Measurements from ENCODE around the gene RIPK4. TPM values are rescaled to one million over a fixed set of nuclear protein-coding genes. Genes with fewer than 3 reads are reported as not detected.
A peak's percentile ranks its signal among the peaks of the same experiment; 100 is the strongest.
"Not testable (repeated sequence)": the region's sequence is repeated elsewhere in the genome, so short reads cannot be mapped to it uniquely, and the experiment has no call there.

Gene RIPK4
- polyA plus RNA-seq, 3 donors, result 0.05 to 0.09 TPM; not detected in 1

DNA sequence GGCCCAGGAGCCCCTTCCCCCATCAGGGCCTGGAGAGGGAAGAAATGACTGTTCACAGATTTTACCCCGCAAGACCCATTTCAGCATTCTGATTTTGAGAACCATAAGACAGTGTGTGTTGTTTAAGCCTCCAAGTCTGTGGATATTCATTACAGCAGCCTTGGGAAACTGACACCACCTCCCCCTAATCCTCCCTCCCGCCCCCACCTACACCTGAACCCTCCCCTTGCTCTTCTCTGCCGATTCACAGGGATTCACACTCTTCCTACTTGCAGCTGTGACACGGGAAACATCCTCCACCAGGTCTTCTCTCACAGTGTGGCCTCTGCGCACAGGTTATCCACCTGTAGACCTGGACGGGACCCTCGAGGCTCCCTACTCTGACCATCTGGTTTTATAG lies 50.1 kb downstream of the RIPK4 start:
- peaks cover 10% of the 10 kb centered on the region for H3K4me1 Mint-ChIP-seq

DNA sequence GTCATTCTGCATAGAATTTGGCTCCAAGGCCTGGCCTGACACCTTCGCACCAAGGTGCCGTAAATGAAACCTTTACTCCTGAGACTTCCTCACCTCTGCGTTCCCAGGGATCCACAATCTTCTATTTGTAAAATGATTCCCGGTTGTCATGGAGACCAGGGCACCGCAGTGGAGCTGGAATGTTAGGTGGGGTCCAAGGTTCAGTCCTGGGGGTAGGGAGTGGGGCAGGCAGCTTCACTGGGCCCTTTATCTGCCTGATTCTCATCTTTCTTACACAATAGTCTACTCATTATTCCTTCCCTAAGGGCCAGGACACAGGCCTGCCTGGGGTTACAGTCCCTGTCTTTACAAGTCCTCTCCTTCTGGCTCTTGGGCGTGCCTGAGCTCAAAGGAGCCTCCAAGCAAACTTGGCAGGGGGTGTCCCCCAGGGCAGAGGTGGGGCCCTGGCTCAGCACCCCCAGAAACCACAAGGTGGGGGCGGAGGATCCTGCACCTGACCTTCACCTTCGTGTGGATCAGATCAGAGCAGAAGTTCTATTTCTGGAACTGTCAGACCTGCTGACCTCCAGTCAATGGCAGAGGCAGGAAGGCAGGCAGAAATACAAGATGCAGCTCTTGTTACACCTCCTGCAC lies 51.1 kb downstream of the RIPK4 start:
- Histone ChIP-seq H3K4me3 (replicated peaks in 1 of 3; ENCODE audit: low read depth in 2 of 3, low read length in 3 of 3) (no peak overlapping the region), H3K9me3 (replicated peaks in 1 of 2; ENCODE audit: control insufficient read depth in 1 of 2, insufficient read depth in 1 of 2, low read length in 2 of 2) (peaks cover 0 to 2% of the 10 kb centered on the region in 2 donors), H3K79me2 (ENCODE audit: insufficient read depth, low read length) (no peaks in the 10 kb centered on the region), H3K36me3 (replicated peaks in 1 of 2; ENCODE audit: control insufficient read depth in 1 of 2, insufficient read depth in 2 of 2, low read length in 2 of 2) (no peaks in the 10 kb centered on the region), H2AFZ (ENCODE audit: insufficient read depth, low read depth, low read length, poor library complexity, severe bottlenecking) (no peak overlapping the region), H3K9ac (ENCODE audit: insufficient read depth, low read length, poor library complexity, severe bottlenecking) (no peak overlapping the region), H4K20me1 (ENCODE audit: insufficient read depth, low read length) (no peaks in the 10 kb centered on the region), H3K27ac (ENCODE audit: low read depth in 1 of 2, low read length in 2 of 2) (no peak overlapping the region), H3K4me2 (replicated peaks; ENCODE audit: extremely low read depth, low read length, poor library complexity, severe bottlenecking) (no peak overlapping the region), H3K4me1 (ENCODE audit: control insufficient read depth in 1 of 2, insufficient read depth in 2 of 2, low read length in 2 of 2) (peaks cover 7 to 10% of the 10 kb centered on the region in 2 donors), H3K27me3 (ENCODE audit: control insufficient read depth in 2 of 2, insufficient read depth in 2 of 2, low read length in 2 of 2) (peaks cover 12 to 61% of the 10 kb centered on the region in 2 donors)
- H3K9me3 Mint-ChIP-seq, result peaks cover 0 to 5% (median 0%) of the 10 kb centered on the region in 7 donors
- intact Hi-C loops (cut with micrococcal nuclease), result no loop called here
- peaks cover 45 to 69% (median 49%) of the 10 kb centered on the region in 3 donors for H3K27me3 Mint-ChIP-seq (ENCODE audit: low read depth in 3 of 3)
- H3K4me1 Mint-ChIP-seq, result peaks cover 8% of the 10 kb centered on the region
- peaks cover 0 to 3% of the 10 kb centered on the region in 2 donors for H3K36me3 Mint-ChIP-seq
- DNase-seq, result no peak
- TF ChIP-seq, protein P1, sequence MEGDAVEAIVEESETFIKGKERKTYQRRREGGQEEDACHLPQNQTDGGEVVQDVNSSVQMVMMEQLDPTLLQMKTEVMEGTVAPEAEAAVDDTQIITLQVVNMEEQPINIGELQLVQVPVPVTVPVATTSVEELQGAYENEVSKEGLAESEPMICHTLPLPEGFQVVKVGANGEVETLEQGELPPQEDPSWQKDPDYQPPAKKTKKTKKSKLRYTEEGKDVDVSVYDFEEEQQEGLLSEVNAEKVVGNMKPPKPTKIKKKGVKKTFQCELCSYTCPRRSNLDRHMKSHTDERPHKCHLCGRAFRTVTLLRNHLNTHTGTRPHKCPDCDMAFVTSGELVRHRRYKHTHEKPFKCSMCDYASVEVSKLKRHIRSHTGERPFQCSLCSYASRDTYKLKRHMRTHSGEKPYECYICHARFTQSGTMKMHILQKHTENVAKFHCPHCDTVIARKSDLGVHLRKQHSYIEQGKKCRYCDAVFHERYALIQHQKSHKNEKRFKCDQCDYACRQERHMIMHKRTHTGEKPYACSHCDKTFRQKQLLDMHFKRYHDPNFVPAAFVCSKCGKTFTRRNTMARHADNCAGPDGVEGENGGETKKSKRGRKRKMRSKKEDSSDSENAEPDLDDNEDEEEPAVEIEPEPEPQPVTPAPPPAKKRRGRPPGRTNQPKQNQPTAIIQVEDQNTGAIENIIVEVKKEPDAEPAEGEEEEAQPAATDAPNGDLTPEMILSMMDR (IDR thresholded peaks at IDR 0.05), result no peak
- no peak overlapping the region for H3K4me3 Mint-ChIP-seq
- H3K27ac Mint-ChIP-seq, result no peak overlapping the region
- WGBS (ENCODE audit: insufficient coverage), result 79% methylated on average over 4 of the region's 8 CpGs

More for the DNA sequence above, 50.1 kb downstream of the RIPK4 start:
- Histone ChIP-seq H3K4me2 (replicated peaks; ENCODE audit: extremely low read depth, low read length, poor library complexity, severe bottlenecking) (no peak overlapping the region), H3K27ac (ENCODE audit: low read depth in 1 of 2, low read length in 2 of 2) (no peak overlapping the region), H3K36me3 (replicated peaks in 1 of 2; ENCODE audit: control insufficient read depth in 1 of 2, insufficient read depth in 2 of 2, low read length in 2 of 2) (no peaks in the 10 kb centered on the region), H3K27me3 (ENCODE audit: control insufficient read depth in 2 of 2, insufficient read depth in 2 of 2, low read length in 2 of 2) (peaks cover 7 to 51% of the 10 kb centered on the region in 2 donors), H3K79me2 (ENCODE audit: insufficient read depth, low read length) (no peaks in the 10 kb centered on the region), H3K4me3 (replicated peaks in 1 of 3; ENCODE audit: low read depth in 2 of 3, low read length in 3 of 3) (no peak overlapping the region), H3K4me1 (ENCODE audit: control insufficient read depth in 1 of 2, insufficient read depth in 2 of 2, low read length in 2 of 2) (peaks cover 7 to 17% of the 10 kb centered on the region in 2 donors), H2AFZ (ENCODE audit: insufficient read depth, low read depth, low read length, poor library complexity, severe bottlenecking) (no peak overlapping the region), H4K20me1 (ENCODE audit: insufficient read depth, low read length) (no peaks in the 10 kb centered on the region), H3K9ac (ENCODE audit: insufficient read depth, low read length, poor library complexity, severe bottlenecking) (no peak overlapping the region), H3K9me3 (replicated peaks in 1 of 2; ENCODE audit: control insufficient read depth in 1 of 2, insufficient read depth in 1 of 2, low read length in 2 of 2) (peaks cover 6 to 11% of the 10 kb centered on the region in 2 donors)
- peaks cover 0 to 2% of the 10 kb centered on the region in 2 donors for H3K36me3 Mint-ChIP-seq
- no peak overlapping the region for H3K4me3 Mint-ChIP-seq
- peaks cover 5 to 11% (median 6%) of the 10 kb centered on the region in 7 donors for H3K9me3 Mint-ChIP-seq
- TF ChIP-seq, protein P1 (IDR thresholded peaks at IDR 0.05), result no peak
- intact Hi-C loops (cut with micrococcal nuclease), result no loop called here
- H3K27me3 Mint-ChIP-seq (ENCODE audit: low read depth in 3 of 3), result peaks cover 40 to 59% (median 47%) of the 10 kb centered on the region in 3 donors
- no peak for DNase-seq
- H3K27ac Mint-ChIP-seq, result no peak overlapping the region
- 92% methylated on average over 2 of the region's 7 CpGs for WGBS (ENCODE audit: insufficient coverage)

DNA sequence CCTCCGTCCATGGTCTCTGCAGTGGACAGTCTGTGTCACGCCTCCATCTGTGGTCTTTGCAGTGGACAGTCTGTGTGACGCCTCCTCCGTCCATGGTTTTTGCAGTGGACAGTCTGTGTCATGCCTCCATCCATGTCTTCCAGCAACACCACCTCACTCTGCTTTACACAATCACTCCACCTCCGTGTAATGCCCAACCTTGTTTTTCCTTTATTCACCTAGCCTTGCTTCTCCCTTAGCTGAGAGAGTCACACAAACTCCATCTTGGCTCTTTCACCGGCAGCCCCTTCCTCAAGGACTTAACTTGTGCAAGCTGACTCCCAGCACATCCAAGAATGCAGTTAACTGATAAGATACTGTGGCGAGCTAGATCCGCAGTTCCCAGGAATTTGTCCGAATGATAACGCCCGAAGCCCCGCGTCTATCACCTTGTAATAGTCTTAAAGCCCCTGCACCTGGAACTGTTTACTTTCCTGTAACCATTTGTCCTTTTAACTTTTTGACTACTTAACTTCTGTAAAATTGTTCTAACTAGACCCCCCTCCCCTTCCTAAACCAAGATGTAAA lies 52.5 kb downstream of the RIPK4 start:
- H4K20me1 ChIP-seq (ENCODE audit: insufficient read depth, low read length); H3K79me2 ChIP-seq (ENCODE audit: insufficient read depth, low read length); H3K4me3 ChIP-seq (replicated peaks in 1 of 3; ENCODE audit: low read depth in 2 of 3, low read length in 3 of 3); H3K4me1 Mint-ChIP-seq; H3K9ac ChIP-seq (ENCODE audit: insufficient read depth, low read length, poor library complexity, severe bottlenecking); H3K36me3 Mint-ChIP-seq; H3K9me3 Mint-ChIP-seq; intact Hi-C loops (cut with micrococcal nuclease); H2AFZ ChIP-seq (ENCODE audit: insufficient read depth, low read depth, low read length, poor library complexity, severe bottlenecking); H3K27ac ChIP-seq (ENCODE audit: low read depth in 1 of 2, low read length in 2 of 2); DNase-seq; H3K4me2 ChIP-seq (replicated peaks; ENCODE audit: extremely low read depth, low read length, poor library complexity, severe bottlenecking); H3K36me3 ChIP-seq (replicated peaks in 1 of 2; ENCODE audit: control insufficient read depth in 1 of 2, insufficient read depth in 2 of 2, low read length in 2 of 2); H3K9me3 ChIP-seq (replicated peaks in 1 of 2; ENCODE audit: control insufficient read depth in 1 of 2, insufficient read depth in 1 of 2, low read length in 2 of 2): not testable (repeated sequence)
- H3K4me1 ChIP-seq (ENCODE audit: control insufficient read depth in 1 of 2, insufficient read depth in 2 of 2, low read length in 2 of 2), result peaks cover 7 to 10% of the 10 kb centered on the region in 2 donors
- peaks cover 45 to 76% (median 46%) of the 10 kb centered on the region in 3 donors for H3K27me3 Mint-ChIP-seq (ENCODE audit: low read depth in 3 of 3)
- peak overlapping the region in 1 of 7 donors; percentile 1 for H3K27ac Mint-ChIP-seq
- H3K4me3 Mint-ChIP-seq, result peak overlapping the region in 1 of 2 donors; percentile 23
- H3K27me3 ChIP-seq (ENCODE audit: control insufficient read depth in 2 of 2, insufficient read depth in 2 of 2, low read length in 2 of 2), result peaks cover 12 to 70% of the 10 kb centered on the region in 2 donors
- 70% methylated on average over 12 of the region's 13 CpGs for WGBS (ENCODE audit: insufficient coverage)
